Measurements from ENCODE around the gene ZYX. TPM values are rescaled to one million over a fixed set of nuclear protein-coding genes. Genes with fewer than 3 reads are reported as not detected.

Gene ZYX
- total and polyA plus RNA-seq, 2 donors (not counting 1 experiment from before 2014, with no cell fraction given): 32.3 to 53.8 TPM

DNA sequence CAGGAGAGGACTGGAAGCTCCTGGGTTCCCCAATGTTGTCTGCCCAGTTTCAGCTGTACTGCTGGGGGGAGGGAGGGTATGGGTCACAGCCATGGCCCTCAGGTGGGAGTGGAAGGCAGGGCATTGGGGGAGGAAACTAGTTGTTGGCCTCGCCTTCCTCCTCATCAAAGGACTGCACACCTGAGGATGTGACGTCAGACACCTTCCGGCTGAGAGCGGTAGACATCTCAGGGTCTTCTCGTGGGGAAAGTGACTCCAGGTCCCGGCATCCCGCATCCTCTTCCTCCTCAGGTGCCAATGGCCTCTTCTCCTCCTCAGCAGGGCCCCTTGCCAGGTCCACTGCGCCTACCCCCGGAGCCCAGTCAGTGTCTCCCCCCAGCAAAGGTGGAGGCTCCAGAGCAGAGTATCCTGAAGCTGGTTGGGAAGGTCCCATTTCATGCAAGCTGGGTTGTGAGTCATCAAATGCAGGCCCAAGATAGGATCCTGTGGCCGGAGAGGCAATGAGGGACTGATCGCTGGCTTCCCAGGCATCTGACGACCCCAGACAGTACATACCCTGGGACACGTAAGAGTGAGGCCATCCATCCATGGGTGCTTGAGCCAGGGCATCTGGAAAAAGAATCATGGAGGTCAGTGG, 24.6 kb upstream of the ZYX start:
- Histone ChIP-seq H3K79me2 (ENCODE audit: control insufficient read depth, insufficient read depth, low read length) (no peaks in the 10 kb centered on the region), H3K4me2 (replicated peaks; ENCODE audit: low read depth, low read length, poor library complexity, severe bottlenecking) (no peak overlapping the region), H3K27ac (ENCODE audit: low read length in 2 of 2) (no peak overlapping the region), H2AFZ (ENCODE audit: insufficient read depth, low read depth, low read length, poor library complexity, severe bottlenecking) (no peak overlapping the region), H3K9me3 (ENCODE audit: control extremely low read depth in 1 of 3, control insufficient read depth in 2 of 3, insufficient read depth in 1 of 3, low read length in 2 of 3) (peaks cover 0 to 5% (median 0%) of the 10 kb centered on the region in 3 donors), H3K4me1 (ENCODE audit: control insufficient read depth in 2 of 2, insufficient read depth in 2 of 2, low read length in 2 of 2) (no peaks in the 10 kb centered on the region), H4K20me1 (ENCODE audit: control insufficient read depth, insufficient read depth, low read length, poor library complexity, severe bottlenecking) (no peaks in the 10 kb centered on the region), H3K27me3 (replicated peaks in 1 of 4; ENCODE audit: control extremely low read depth in 1 of 4, control insufficient read depth in 3 of 4, insufficient read depth in 4 of 4, low read length in 3 of 4) (peaks cover 0 to 18% (median 5%) of the 10 kb centered on the region in 4 experiments), H3K36me3 (replicated peaks in 1 of 2; ENCODE audit: control extremely low read depth in 1 of 2, control insufficient read depth in 1 of 2, extremely low read depth in 1 of 2, insufficient read depth in 2 of 2, low read length in 1 of 2) (no peaks in the 10 kb centered on the region), H3K9ac (ENCODE audit: low read length) (no peak overlapping the region), H3K4me3 (ENCODE audit: control extremely low read depth in 1 of 5, extremely low read depth in 1 of 5, insufficient read depth in 1 of 5, low read depth in 2 of 5, low read length in 4 of 5) (no peak overlapping the region)
- DNase-seq: no peak
- POLR2A ChIA-PET: no interaction called here
- no peak for ATAC-seq (ENCODE audit: low read depth)
- intact Hi-C loops (cut with micrococcal nuclease): no loop called here
- H3K4me3 Mint-ChIP-seq: no peak overlapping the region
- H3K9me3 Mint-ChIP-seq (ENCODE audit: insufficient read depth): no peaks in the 10 kb centered on the region
- H3K27ac Mint-ChIP-seq: no peak overlapping the region
- 87% methylated on average over 12 of the region's 13 CpGs for WGBS (ENCODE audit: insufficient coverage)
- peaks cover 6% of the 10 kb centered on the region for H3K4me1 Mint-ChIP-seq
- CTCF ChIA-PET: interaction anchor here (1.1 to 1.8 kb wide), 3 partner anchors 9 to 116 kb away, joined by 4 to 8 read pairs (median 5); no protein-coding TSS in a partner anchor
- TF ChIP-seq EZH2 (IDR thresholded peaks at IDR 0.05; ENCODE audit: borderline replicate concordance, insufficient read depth, low read depth, low read length, poor library complexity, severe bottlenecking): no peak
- no peak for TF ChIP-seq CTCF (IDR thresholded peaks at IDR 0.05)
- peaks cover 50% of the 10 kb centered on the region for H3K27me3 Mint-ChIP-seq

DNA sequence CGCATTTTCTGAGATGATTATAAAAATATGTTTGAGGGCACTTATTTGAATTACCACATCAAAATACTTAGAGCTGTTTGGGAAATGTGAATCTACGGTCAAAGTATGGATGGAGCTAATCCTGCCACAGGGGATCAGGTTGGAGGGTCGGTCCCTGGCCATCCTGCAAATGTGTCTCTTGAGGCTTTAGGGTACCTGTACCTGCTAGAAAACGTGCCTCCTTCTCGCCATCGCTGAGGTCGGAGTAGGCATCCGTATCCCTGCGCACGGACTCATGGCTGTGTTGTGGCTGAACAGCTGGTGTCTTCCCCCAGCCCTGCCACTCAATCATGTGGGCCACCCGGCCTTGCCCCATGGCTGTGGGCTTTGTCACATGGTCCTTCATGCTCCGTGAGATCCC, 22.5 kb upstream of the ZYX start:
- Mint-ChIP-seq H3K9me3 (ENCODE audit: insufficient read depth) (no peaks in the 10 kb centered on the region), H3K27me3 (peaks cover 47% of the 10 kb centered on the region), H3K27ac (no peak overlapping the region), H3K4me1 (peaks cover 13% of the 10 kb centered on the region), H3K4me3 (no peak overlapping the region)
- Histone ChIP-seq H4K20me1 (ENCODE audit: control insufficient read depth, insufficient read depth, low read length, poor library complexity, severe bottlenecking) (no peaks in the 10 kb centered on the region), H3K27me3 (replicated peaks in 1 of 4; ENCODE audit: control extremely low read depth in 1 of 4, control insufficient read depth in 3 of 4, insufficient read depth in 4 of 4, low read length in 3 of 4) (peaks cover 0 to 34% (median 15%) of the 10 kb centered on the region in 4 experiments), H3K9ac (ENCODE audit: low read length) (no peak overlapping the region), H3K27ac (ENCODE audit: low read length in 2 of 2) (no peak overlapping the region), H3K36me3 (replicated peaks in 1 of 2; ENCODE audit: control extremely low read depth in 1 of 2, control insufficient read depth in 1 of 2, extremely low read depth in 1 of 2, insufficient read depth in 2 of 2, low read length in 1 of 2) (no peaks in the 10 kb centered on the region), H3K4me2 (replicated peaks; ENCODE audit: low read depth, low read length, poor library complexity, severe bottlenecking) (no peak overlapping the region), H3K9me3 (ENCODE audit: control extremely low read depth in 1 of 3, control insufficient read depth in 2 of 3, insufficient read depth in 1 of 3, low read length in 2 of 3) (peaks cover 0 to 5% (median 0%) of the 10 kb centered on the region in 3 donors), H3K4me3 (ENCODE audit: control extremely low read depth in 1 of 5, extremely low read depth in 1 of 5, insufficient read depth in 1 of 5, low read depth in 2 of 5, low read length in 4 of 5) (no peak overlapping the region), H2AFZ (ENCODE audit: insufficient read depth, low read depth, low read length, poor library complexity, severe bottlenecking) (no peak overlapping the region), H3K79me2 (ENCODE audit: control insufficient read depth, insufficient read depth, low read length) (no peaks in the 10 kb centered on the region), H3K4me1 (ENCODE audit: control insufficient read depth in 2 of 2, insufficient read depth in 2 of 2, low read length in 2 of 2) (peaks cover 12% of the 10 kb centered on the region in 2 donors)
- ChIA-PET CTCF (interaction anchor here (1.0 to 1.2 kb wide), 2 partner anchors 16 to 109 kb away, joined by 3 read pairs; no protein-coding TSS in a partner anchor), POLR2A (interaction anchor here (0.6 kb wide), 2 partner anchors 14 to 65 kb away, joined by 5 read pairs; no protein-coding TSS in a partner anchor)
- ATAC-seq (ENCODE audit: low read depth): no peak
- 85% methylated on average over 11 of the region's 12 CpGs for WGBS (ENCODE audit: insufficient coverage)
- intact Hi-C loops (cut with micrococcal nuclease): no loop called here
- DNase-seq: no peak
- no peak for TF ChIP-seq EZH2 (IDR thresholded peaks at IDR 0.05; ENCODE audit: borderline replicate concordance, insufficient read depth, low read depth, low read length, poor library complexity, severe bottlenecking)
- TF ChIP-seq CTCF (IDR thresholded peaks at IDR 0.05): no peak
